ENCODE data around the gene MYH15.
"Not testable (repeated sequence)": the region's sequence is repeated elsewhere in the genome, so short reads cannot be mapped to it uniquely, and the experiment has no call there.

MYH15 gene

DNA sequence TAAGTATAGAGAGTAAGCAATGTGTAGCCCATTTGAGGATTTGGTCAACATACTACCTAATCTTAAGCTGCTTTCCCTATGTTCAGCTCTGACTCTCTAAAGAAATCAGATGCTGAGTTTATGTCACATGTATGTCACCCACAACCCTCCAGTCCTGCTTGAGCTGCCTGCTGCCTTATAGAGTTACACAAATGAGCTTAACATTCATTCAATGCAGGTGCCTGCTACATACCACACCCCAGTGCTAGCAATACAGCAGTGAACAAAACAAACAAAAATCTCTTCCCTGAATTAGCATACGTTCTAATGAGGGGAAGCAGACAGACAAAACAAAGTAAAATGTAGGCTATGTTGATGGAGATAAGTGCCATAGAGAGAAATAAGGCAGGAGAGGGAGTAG is 121.0 kb downstream of the MYH15 start:
- no peak for DNase-seq (ENCODE audit: low read depth, low spot score)

DNA sequence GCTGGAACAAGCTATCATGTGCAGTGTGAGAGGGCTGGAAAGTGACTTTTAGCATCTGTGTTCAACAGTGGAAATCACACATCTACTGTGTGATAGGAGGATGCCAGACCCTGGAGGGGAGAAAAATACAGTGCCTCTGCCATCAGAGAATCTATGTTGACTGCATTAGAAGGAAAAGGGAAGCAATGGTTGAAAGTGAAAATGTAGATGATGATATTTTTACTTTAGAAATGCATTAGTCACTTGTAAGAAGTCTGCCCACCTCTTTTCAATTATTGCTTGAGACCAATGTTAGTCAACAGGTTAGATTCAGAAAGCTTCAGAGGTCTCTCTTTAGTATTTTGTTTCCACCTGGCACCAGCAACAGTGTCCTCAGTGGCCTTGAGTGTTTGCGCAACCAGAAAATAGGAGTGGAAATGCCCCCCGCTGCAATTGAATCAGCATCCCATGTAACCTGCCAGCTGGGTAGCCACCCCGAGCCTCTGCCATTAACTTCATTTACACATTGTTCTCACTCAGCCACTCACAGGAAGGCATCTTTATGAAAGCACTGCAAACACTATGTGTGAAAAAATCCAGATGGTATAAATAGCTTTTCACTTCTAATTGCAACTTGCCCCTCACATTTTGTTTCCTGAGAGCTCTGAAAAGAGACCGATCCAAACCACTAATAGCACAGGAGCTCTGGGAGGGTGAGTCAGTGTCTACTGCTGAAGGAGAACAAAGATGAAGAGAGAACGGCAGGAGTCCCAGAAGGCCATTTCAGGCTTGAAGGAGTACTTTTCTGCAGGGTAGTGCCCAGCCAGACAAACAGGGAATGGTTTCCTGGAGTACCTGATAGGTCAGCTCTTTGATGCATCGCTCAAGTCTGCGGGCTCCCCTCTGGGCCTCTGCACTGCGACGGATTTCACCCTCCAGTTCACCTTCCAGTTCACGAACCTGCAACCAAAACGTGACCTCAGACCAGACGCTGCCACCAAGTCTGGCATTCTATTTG is 122.0 kb downstream of the MYH15 start:
- DNase-seq (ENCODE audit: low read depth, low spot score), result no peak

DNA sequence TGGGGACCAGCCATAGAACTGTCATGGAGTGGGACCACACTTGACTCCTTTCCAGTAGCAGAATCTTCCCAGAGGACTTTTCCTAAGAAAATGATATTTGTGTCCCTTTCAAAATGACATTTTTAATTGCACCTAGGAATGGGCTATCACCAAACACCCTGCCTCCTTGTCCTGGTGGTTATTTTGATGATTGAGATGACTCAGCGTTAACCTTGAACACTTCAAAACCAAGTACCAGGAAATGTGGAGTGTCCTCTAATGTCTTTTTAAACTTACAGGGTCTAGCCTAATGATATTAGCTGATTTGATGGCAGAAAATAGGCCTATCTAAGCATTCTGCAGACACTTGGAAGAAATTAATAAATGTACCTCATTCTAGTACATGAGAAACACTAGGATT is 123.3 kb downstream of the MYH15 start:
- no peak for DNase-seq (ENCODE audit: low read depth, low spot score)

DNA sequence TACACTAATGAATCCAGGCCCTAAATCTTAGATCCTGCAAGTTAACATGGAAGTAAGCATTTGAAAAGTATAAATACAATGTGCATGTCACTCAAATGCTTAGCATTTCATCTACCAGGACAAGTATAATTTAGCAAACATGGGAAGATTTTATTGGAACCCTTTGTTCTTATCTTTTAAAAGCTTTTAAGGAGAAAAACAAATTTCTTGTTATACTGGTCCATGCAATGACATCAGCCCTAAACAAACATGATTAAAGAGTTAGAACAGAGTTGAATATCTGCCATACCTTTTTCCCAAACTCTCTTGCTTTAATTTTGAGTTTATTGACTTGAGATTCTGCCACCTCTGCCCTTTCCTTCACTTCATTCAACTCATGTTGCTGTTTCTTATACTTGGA is 127.1 kb downstream of the MYH15 start:
- DNase-seq (ENCODE audit: low read depth, low spot score), result no peak

DNA sequence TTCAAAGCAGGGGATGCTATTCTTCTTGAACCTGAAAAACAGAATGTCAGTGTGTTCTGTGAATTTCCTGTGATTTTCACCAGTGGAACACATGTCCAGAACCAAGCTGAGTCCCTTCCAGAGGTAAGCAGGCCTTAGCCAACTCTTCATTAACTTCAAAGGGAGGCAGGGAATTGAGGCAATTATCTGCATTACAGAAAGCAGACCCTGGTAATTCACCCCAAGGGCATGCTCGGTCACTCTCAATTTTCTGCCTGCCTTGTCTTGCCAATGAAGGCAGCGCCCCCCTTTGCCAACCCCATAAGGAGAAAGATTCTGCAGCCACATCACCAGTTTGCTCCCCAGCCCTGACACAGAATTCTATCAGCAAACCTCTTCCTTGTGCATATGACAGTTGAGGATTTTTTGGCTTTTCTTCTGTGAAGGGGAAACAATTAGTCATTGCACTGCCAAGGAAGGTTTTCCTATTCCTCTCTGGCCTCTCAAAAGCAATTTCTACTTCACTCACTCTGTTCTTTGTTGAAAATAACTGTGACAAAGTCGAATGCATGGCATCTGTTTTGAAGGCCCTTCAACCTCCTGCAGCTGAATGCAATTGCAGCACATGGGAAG is 128.8 kb downstream of the MYH15 start:
- DNase-seq (ENCODE audit: low read depth, low spot score), result no peak

DNA sequence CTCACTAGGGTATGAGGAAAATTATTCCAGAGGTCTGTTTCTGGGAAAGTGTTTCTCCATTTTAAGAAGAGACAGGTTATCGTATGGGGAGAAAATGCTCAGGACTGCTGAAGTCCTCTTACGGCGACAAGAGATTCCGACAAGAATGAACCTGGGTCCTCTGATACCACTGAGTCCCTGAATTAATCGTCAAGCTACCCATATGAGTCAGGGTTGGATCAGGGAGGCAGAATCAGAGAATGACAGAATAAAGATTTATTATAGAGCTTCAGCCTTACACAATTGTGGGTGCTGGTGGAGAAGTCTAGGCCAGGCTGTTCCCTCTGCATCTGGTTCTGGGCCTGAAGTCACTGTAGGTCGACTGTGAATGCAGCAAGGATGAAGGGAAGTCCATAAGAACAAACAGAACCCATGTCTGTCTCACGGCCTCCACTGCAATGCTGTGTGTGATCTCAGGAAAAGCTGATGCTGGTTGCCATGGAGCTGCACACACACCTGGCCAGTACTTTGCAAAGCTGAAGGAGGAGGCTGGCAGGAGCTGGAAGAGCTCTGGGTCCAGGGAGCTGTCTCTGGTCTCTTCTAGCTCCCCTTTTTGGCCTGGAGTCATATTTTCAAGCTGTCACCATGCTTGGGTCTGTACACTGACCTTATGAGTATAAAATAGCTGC is 130.1 kb downstream of the MYH15 start:
- DNase-seq (ENCODE audit: low read depth, low spot score), result no peak

DNA sequence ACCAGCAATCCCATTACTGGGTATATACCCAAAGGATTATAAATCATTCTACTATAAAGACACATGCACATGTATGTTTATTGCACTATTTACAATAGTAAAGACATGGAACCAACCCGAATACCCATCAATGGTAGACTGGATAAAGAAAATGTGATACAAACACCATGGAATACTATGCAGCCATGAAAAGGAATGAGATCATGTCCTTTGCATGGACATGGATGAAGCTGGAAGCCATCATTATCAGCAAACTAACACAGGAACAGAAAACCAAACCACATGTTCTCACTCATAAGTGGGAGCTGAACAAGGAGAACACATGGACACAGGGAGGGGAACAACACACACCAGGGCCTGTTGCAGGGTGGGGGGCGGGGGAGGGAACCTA is 131.4 kb downstream of the MYH15 start:
- not testable (repeated sequence) for DNase-seq (ENCODE audit: low read depth, low spot score)

DNA sequence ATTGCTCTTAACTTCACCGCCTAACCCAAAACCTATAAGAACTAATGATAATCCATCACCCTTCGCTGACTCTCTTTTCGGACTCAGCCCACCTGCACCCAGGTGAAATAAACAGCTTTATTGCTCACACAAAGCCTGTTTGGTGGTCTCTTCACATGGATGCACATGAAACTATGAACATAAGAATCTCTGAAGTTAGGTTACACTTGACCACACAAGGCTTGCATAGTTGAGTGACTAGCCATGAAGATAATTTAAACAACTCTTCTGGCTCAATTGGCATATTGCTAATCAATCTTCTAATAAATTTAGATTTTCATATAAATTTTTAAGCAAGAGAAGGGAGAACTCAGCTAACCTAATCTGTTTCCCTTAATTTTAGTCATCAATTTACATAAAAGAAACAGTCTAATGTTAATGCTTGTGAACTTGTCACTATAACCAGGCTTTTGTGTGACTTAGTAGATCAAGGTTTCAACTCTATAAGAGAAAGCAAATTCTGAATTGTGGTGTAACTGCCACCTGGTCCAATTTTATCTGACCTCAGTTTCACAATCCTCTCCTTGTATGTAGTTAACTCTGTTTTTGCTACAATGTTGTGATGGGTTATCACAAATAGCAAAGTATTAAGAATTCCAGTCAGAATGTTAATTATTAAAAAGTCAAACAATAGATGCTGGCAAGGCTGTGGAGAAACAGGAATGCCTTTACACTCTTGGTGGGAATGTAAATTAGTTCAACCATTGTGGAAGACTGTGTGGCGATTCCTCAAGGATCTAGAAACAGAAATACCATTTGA is 132.0 kb downstream of the MYH15 start:
- no peak for DNase-seq (ENCODE audit: low read depth, low spot score)

DNA sequence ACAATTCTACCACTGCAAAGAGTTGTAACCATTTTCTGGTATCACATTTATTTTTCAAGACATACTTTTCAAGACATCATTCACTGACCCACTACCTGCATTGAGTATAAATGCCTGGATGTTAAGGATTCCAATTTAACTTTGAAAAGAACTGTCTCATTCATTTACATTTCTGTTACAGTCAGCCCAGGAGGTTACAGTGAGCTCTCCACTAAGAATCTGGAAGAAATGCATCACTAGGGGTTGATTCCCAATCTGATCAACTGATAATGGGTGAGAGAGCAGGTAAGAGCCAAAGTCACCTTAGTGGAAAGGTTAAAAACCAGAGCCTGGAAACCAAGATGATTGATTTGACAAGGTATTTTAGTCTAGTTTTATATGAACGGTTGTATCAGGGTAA is 133.0 kb downstream of the MYH15 start:
- no peak for DNase-seq (ENCODE audit: low read depth, low spot score)

DNA sequence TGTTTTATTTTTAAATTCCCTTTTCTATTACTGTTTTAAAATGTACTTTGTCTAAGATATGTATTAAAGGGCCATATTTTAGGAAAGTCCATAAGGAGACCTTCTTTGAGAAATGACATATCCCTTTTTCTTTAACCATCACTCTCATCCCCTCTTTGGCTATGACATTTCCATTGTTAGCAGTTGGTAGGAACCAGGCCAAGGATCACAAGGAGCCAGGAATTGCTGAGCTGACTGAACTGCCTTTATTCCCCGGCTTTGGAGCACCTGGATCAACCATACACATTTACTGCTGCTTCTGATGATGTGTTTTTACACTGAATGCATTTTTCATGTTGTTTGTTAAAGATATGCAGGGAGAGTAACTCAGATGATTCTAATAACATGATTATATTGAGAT is 134.4 kb downstream of the MYH15 start:
- no peak for DNase-seq (ENCODE audit: low read depth, low spot score)

DNA sequence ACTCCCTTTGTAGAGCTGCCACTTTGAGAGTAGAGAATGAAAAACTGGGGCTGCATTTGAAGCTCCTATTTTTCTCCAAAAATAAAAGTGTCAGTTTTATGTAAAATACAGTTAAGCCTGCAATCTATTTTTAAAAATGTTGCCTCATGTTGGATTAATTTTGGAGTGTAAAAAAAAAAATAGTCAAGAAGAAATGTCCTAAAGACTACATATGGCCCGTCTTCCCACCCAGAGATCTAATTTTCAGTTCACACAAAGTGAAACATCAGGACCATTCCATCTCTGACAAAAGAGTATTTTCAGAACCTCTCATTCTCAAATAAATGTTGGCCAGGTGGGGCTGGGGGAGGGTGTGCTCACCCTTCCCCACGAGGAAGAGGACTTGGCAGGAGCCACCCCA is 151.4 kb downstream of the MYH15 start:
- DNase-seq (ENCODE audit: low read depth, low spot score), result no peak

DNA sequence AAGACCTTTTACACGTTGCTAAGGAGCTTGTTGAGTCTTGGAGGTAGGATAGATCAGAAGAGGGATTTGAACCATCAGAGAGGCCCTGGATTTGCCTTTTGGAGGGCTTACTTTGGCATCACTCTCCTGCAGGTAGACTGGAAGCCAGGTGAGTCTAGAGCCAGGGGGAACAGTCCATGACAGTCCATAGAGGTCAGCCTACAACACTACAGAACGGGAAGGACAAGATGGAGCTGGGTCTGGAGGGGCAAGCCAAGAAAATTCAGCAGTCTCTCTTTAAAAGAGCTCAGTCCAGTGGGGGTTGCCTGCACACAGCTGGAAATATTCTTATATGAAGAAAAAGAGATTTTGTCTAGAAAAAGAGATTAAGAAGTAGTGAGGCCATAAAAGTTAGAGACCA is 153.4 kb downstream of the MYH15 start:
- no peak for DNase-seq (ENCODE audit: low read depth, low spot score)

DNA sequence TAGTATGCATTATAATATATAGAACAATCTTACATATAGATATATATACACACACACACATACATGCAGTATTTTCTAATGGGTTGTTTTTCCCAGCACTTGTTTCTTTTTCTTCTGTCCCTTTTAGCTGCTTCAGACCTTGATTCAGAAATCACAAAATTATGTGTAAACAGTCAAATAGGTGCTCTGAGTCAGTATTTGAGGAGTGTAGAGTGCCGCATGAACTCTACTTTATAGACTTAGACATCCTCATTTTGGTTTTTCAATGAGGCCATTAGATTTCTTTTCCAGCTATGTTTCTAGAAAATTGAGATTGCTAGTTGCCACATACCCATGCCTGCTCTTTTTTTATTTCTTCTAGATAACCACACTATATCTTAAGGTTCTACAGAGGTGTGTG is 155.8 kb downstream of the MYH15 start:
- no peak for DNase-seq (ENCODE audit: low read depth, low spot score)

DNA sequence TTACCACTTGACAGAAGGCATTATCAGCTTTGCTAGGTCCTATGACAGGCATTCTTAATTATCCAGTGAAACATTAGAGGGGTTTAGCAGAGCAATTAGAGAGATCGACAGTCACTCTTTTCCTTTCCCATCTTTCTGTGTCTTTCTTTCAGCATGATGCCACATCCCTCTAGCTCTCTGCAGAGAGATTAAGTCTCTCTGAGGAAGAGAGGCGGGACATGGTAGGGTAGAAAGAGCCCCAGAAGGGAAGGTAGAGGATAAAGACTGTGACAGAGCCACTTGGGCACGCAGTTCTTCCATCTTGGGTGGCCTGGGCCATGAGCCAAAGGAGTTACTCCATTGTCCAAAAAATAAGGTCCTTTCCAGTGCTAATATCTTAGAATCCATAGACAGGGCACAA is 158.2 kb downstream of the MYH15 start:
- no peak for DNase-seq (ENCODE audit: low read depth, low spot score)

DNA sequence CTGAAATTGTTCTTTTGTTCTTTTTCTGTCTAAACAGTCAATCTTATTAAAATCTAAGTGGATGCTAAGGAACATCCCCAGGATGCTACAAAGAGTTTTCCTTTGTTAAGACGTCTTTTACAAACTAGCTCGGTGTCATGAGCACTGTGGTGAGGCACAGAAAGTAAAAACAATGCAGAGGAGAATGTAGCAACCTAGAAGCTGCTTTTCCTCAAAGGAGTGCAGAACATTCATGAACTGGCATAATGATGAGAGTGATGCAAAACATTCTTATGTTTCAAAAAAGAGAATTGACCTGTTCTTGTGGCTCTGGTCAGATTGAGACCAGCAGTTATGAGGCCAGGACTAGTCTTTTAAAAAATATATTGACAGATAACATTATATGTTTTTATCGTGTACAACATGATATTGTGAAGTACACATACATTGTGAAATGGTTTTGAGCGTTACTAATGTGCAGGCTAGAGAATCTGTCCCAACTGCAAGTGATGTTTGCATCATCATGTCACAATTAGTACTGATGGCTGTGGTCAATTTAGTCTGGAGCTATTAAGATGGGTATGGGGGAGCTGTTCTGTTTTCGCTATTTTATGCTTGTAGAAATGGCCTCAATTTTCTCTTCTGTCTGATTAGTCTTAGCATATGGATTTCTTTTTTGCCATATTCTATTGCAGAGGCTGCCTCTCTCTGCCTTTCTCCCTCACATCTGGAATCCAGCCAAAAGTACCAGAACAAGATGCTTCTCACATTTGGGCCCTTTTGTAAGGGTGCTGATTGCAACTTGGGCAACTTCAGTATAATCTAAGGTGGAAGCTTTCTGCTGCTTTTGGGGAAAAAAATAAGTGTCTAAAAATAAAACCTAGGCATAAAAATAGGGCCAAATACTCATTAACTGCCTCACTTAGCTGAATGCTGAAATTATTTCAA is 163.8 kb downstream of the MYH15 start:
- DNase-seq (ENCODE audit: low read depth, low spot score), result no peak

DNA sequence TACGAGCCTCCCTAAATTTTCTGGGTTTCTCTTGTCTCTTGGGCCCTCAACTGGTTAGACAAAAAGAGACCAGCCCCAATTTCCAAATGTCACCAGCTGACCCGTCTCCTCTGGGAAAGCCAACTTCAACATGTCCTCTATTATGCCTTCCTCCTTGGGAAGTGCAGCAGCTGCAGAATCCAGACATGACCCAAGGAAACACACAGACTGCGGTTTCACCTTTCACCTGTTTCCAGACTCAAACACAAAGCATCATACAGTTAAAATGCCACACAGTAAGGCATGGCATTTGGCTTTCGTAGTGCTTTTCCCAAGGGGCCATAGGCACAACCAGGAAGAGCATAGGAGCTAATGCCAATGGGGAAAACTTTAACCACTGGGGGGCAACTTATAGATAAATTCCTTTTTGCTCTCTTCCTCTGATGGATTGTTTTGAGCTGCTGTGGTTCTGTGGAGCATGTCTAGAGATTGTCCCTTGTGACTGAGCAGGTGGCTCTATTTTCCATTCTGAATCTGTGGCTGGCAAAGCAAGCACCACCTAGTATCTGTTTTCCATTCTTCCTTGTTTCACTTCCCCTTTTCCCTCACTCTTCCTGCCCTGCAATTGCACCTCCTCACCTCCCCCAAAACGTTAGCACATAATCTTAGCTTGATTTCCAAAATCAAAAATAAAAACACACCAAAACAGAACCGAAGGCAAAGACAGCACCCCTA is 164.7 kb downstream of the MYH15 start:
- no peak for DNase-seq (ENCODE audit: low read depth, low spot score)

DNA sequence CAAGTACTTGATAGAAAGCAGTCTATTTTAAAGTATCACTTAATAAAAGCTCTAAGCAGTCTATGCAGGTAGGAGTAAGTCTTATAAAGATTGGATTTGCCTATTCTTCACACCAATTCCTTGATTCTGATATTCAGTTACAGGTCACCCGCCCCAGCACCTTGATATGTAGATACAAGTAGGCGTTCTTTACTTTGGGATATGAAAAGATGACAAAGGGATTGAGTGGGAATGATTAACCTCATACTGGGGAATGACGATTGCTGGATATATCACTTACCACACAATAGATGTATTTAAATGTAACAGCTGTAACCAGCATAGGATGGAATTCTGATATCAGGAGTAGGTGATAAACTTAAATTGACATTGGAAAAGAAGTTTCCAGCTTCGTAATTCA is 166.9 kb downstream of the MYH15 start:
- no peak for DNase-seq (ENCODE audit: low read depth, low spot score)

DNA sequence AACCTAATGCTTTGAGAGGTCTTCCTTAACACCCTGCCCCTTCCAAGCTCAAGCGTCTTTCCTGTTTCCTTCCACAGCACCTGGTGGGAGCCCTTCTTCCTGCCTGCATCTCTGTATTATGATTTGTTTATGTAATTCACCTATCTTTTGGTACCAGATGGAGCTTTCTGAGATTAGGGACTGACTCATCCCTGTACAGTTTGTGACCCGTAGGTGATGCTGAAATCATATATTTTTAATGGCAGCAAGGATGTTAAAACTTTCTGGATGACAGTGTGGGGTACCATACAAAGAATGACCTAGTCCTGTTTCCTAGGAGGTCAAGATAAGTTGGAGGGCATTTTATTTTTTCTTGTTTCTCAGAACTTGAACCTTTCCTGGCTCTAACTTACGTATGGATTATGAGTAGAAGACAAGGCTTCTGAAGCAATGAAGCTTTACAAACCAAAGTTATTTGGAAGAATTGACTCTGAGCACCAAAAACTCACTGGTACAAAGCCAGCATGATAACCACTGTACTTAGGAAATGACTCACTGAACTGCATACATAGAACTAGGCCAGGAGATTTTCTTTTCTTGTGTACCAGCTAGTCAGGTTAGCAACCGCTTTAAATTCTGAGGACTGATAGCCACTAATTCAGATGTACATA is 167.4 kb downstream of the MYH15 start:
- no peak for DNase-seq (ENCODE audit: low read depth, low spot score)

DNA sequence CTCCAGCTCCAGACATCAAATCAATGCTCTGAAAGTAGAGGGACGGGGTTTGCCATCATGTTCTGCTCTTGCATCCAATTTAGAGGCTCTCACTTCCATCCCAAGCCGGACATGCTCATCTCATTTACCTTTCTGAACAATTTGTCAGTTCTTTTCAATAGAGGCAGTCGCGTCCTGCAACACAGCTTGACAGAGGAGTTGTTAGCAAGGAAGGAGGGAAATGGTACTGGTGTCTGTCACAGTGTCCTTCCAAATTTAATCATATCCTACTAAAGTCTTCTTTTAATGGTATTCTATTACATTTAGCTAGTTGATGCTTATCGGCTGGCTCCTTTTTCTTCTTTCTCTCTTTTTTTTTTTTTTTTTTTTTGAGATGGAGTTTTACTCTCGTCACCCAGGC is 168.5 kb downstream of the MYH15 start:
- no peak for DNase-seq (ENCODE audit: low read depth, low spot score)

Measured in iPS DF 19.7 (cell line).